H1 (cell line): Measurements from ENCODE around the gene NOC2L. TPM values are rescaled to one million over a fixed set of nuclear protein-coding genes. Genes with fewer than 3 reads are reported as not detected.

Source experiments
- CTCF ChIA-PET: fragments of 300-600 bp; sonication (Branson Sonifier 250); formaldehyde crosslinking; loops from one replicate; lab custom pipeline; 2021; ENCODE audit not compliant: partially characterized antibody; lab: Charles Lee
- POLR2A ChIA-PET: fragments of 300-600 bp; sonication (Branson Sonifier 250); formaldehyde crosslinking; loops from one replicate; lab custom pipeline; 2021; ENCODE audit warnings: inconsistent platforms; ENCODE audit not compliant: partially characterized antibody; lab: Charles Lee
- DNase-seq, 2 experiments: peaks; one replicate each; pipeline versions ENCODE4 v3.0.0 to v3.0.0-alpha.2; 2010 to 2022; ENCODE audit warnings: low spot score in 2 of 2, low read depth in 1 of 2, mixed read lengths in 1 of 2
- FAIRE-seq: peaks from 2 replicates; lab custom pipeline; 2011; peaks lifted over from hg19 to GRCh38; lab: Jason Lieb, UNC
- H2AFZ ChIP-seq: 2 replicates; pipeline ENCODE4 v1.8.1; 2012; ENCODE audit warnings: low read length, inconsistent platforms
- H2AK5ac ChIP-seq: 2 replicates; pipeline ENCODE4 v1.6.1; 2013; ENCODE audit warnings: low read depth, low read length
- H2BK120ac ChIP-seq: replicated peaks from 2 replicates; pipeline ENCODE3; 2013; ENCODE audit warnings: low read depth, low read length, inconsistent platforms
- H2BK12ac ChIP-seq: 2 replicates; pipeline ENCODE4 v1.6.1; 2013; ENCODE audit warnings: low read depth, low read length
- H2BK15ac ChIP-seq: 2 replicates; pipeline ENCODE4 v1.6.1; 2013; ENCODE audit warnings: low read length
- H2BK20ac ChIP-seq: 2 replicates; pipeline ENCODE4 v1.6.1; 2013; ENCODE audit warnings: low read length
- H2BK5ac ChIP-seq: 2 replicates; pipeline ENCODE4 v1.6.1; 2013; ENCODE audit warnings: low read depth, low read length
- H3K14ac ChIP-seq: 2 replicates; pipeline ENCODE4 v1.6.1; 2013; ENCODE audit warnings: inconsistent platforms; ENCODE audit not compliant: insufficient read length
- H3K18ac ChIP-seq: 2 replicates; pipeline ENCODE4 v1.6.1; 2013; ENCODE audit warnings: low read length; ENCODE audit errors: extremely low read depth
- H3K23ac ChIP-seq: 2 replicates; pipeline ENCODE4 v1.6.1; 2013; ENCODE audit warnings: inconsistent platforms; ENCODE audit not compliant: insufficient read length
- H3K23me2 ChIP-seq: 2 replicates; pipeline ENCODE4 v1.6.1; 2013; ENCODE audit warnings: low read depth, low read length
- H3K27ac ChIP-seq: 2 replicates; pipeline ENCODE4 v1.6.1; 2011; ENCODE audit warnings: low read depth, low read length, inconsistent platforms
- H3K27me3 ChIP-seq, 4 experiments: replicated peaks in 1 of 4; 1 replicate in 1 of 4; 2 replicates in 3 of 4; pipeline versions ENCODE4 v1.6.1 to v1.8.1; 2011 to 2013; ENCODE audit warnings: low read length in 3 of 4, mild to moderate bottlenecking in 3 of 4, inconsistent platforms in 2 of 4, mixed read lengths in 2 of 4, moderate library complexity in 1 of 4; ENCODE audit not compliant: control insufficient read depth in 3 of 4, insufficient read depth in 3 of 4; ENCODE audit errors: extremely low read depth in 1 of 4
- H3K36me3 ChIP-seq, 4 experiments: 2 replicates each; pipeline versions ENCODE4 v1.6.1 to v1.8.1; 2011 to 2013; ENCODE audit warnings: mild to moderate bottlenecking in 4 of 4, low read length in 3 of 4, moderate library complexity in 2 of 4, control low read depth in 1 of 4, inconsistent platforms in 1 of 4; ENCODE audit not compliant: insufficient read depth in 4 of 4, control insufficient read depth in 2 of 4
- H3K4ac ChIP-seq: replicated peaks from 2 replicates; pipeline ENCODE3; 2013; ENCODE audit warnings: low read length, low read depth, mixed read lengths, inconsistent platforms; ENCODE audit not compliant: insufficient read length
- H3K4me1 ChIP-seq, 4 experiments: replicated peaks in 1 of 4; 1 replicate in 1 of 4; 2 replicates in 3 of 4; pipeline versions ENCODE4 v1.6.1 to v1.8.1; 2011 to 2013; ENCODE audit warnings: low read length in 3 of 4, inconsistent platforms in 2 of 4, mixed read lengths in 1 of 4; ENCODE audit not compliant: insufficient read depth in 4 of 4, control insufficient read depth in 3 of 4
- H3K4me2 ChIP-seq, 2 experiments: 2 replicates each; pipeline versions ENCODE4 v1.6.1 to v1.8.1; 2011 to 2013; ENCODE audit warnings: low read depth in 2 of 2, low read length in 2 of 2, control low read depth in 1 of 2, inconsistent platforms in 1 of 2, mild to moderate bottlenecking in 1 of 2; ENCODE audit not compliant: insufficient read depth in 1 of 2
- H3K4me3 ChIP-seq, 4 experiments: fragments of 200-600, 300-600 bp in 1 of 4; sonication (generic), shearing (Covaris generic), sonication (Bioruptor Twin) in 1 of 4; 2 replicates each; pipeline versions ENCODE4 v1.5.1 to v1.8.1; 2011 to 2016; ENCODE audit warnings: low read length in 4 of 4, low read depth in 3 of 4, control low read depth in 2 of 4, inconsistent platforms in 2 of 4, mild to moderate bottlenecking in 2 of 4, mixed read lengths in 1 of 4, moderate library complexity in 1 of 4; ENCODE audit not compliant: insufficient read depth in 2 of 4; ENCODE audit errors: extremely low read depth in 1 of 4
- H3K56ac ChIP-seq: replicated peaks from 2 replicates; pipeline ENCODE3; 2013; ENCODE audit warnings: low read depth, mild to moderate bottlenecking, mixed read lengths, low read length, inconsistent platforms; ENCODE audit not compliant: insufficient read length
- H3K79me1 ChIP-seq: 2 replicates; pipeline ENCODE4 v1.6.1; 2013; ENCODE audit warnings: low read depth, low read length, control low read depth
- H3K79me2 ChIP-seq, 2 experiments: 2 replicates each; pipeline versions ENCODE4 v1.6.1 to v1.8.1; 2012 to 2013; ENCODE audit warnings: low read length in 2 of 2, mild to moderate bottlenecking in 2 of 2, inconsistent platforms in 1 of 2; ENCODE audit not compliant: insufficient read depth in 2 of 2, control insufficient read depth in 1 of 2
- H3K9ac ChIP-seq, 4 experiments: replicated peaks in 1 of 4; 1 replicate in 1 of 4; 2 replicates in 3 of 4; pipeline versions ENCODE4 v1.6.1 to v1.8.1; 2011 to 2013; ENCODE audit warnings: low read depth in 3 of 4, low read length in 3 of 4, control low read depth in 2 of 4, mild to moderate bottlenecking in 2 of 4, moderate library complexity in 2 of 4, inconsistent platforms in 1 of 4; ENCODE audit errors: extremely low read depth in 1 of 4
- H3K9me3 ChIP-seq, 2 experiments: 2 replicates each; pipeline versions ENCODE4 v1.6.1 to v1.8.1; 2012 to 2013; ENCODE audit warnings: mild to moderate bottlenecking in 2 of 2, moderate library complexity in 2 of 2, control low read depth in 1 of 2, inconsistent platforms in 1 of 2, low read depth in 1 of 2, low read length in 1 of 2, mixed read lengths in 1 of 2; ENCODE audit not compliant: insufficient read depth in 2 of 2
- H4K20me1 ChIP-seq, 2 experiments: replicated peaks in 1 of 2; 2 replicates each; pipeline versions ENCODE3 to v1.8.1; 2011 to 2013; ENCODE audit warnings: inconsistent platforms in 2 of 2, low read length in 2 of 2, mild to moderate bottlenecking in 1 of 2; ENCODE audit not compliant: insufficient read depth in 2 of 2, control insufficient read depth in 1 of 2
- H4K5ac ChIP-seq: 2 replicates; pipeline ENCODE4 v1.6.1; 2013; ENCODE audit warnings: low read length, low read depth, mixed read lengths, inconsistent platforms; ENCODE audit not compliant: insufficient read length
- H4K8ac ChIP-seq: 2 replicates; pipeline ENCODE4 v1.8.0; 2013; ENCODE audit warnings: mild to moderate bottlenecking, moderate library complexity, low read length, inconsistent platforms; ENCODE audit not compliant: insufficient read depth; ENCODE audit errors: extremely low read depth
- H4K91ac ChIP-seq: replicated peaks from 2 replicates; pipeline ENCODE3; 2013; ENCODE audit warnings: low read length, mixed read lengths, inconsistent platforms; ENCODE audit not compliant: insufficient read length
- BRCA1 ChIP-seq: IDR thresholded peaks from 2 replicates; pipeline ENCODE4 v1.6.1; 2012; ENCODE audit warnings: low read depth, low read length, improper control_type of control experiment
- CBX8 ChIP-seq: fragments of 300-800, 300-1000 bp; sonication (generic); IDR thresholded peaks from 2 replicates; pipeline ENCODE4 v1.7.1; 2016; ENCODE audit warnings: low read depth, low read length, borderline replicate concordance
- CREB1 ChIP-seq: IDR thresholded peaks from 2 replicates; pipeline ENCODE4 v1.6.1; 2012; ENCODE audit warnings: inconsistent platforms
- KDM1A ChIP-seq: fragments of 200-600, 300-600 bp; sonication (generic); IDR thresholded peaks from 2 replicates; pipeline ENCODE4 v1.7.1; 2016; ENCODE audit warnings: mild to moderate bottlenecking, low read length, borderline replicate concordance
- NANOG ChIP-seq: IDR thresholded peaks from 2 replicates; pipeline ENCODE4 v1.6.1; 2011; ENCODE audit warnings: low read length, low read depth, mild to moderate bottlenecking, inconsistent platforms; ENCODE audit not compliant: insufficient read depth, poor library complexity, severe bottlenecking
- PHF8 ChIP-seq: fragments of 200-600 bp; sonication (generic); conservative IDR thresholded peaks from 2 replicates; pipeline ENCODE4 v1.7.1; 2012; ENCODE audit warnings: low read depth, mild to moderate bottlenecking, inconsistent platforms, low read length, moderate library complexity
- POLR2AphosphoS5 ChIP-seq: IDR thresholded peaks from 2 replicates; pipeline ENCODE4 v1.6.1; 2011; ENCODE audit warnings: low read depth, low read length
- POU5F1 ChIP-seq: IDR thresholded peaks from 2 replicates; pipeline ENCODE4 v1.6.1; 2011; ENCODE audit warnings: low read depth, mild to moderate bottlenecking, low read length, moderate library complexity
- RAD21 ChIP-seq, 2 experiments: IDR thresholded peaks in 1 of 2; conservative IDR thresholded peaks in 1 of 2; 2 replicates each; pipeline ENCODE4 v1.6.1; 2011; ENCODE audit warnings: low read depth in 2 of 2, low read length in 2 of 2, improper control_type of control experiment in 1 of 2, inconsistent platforms in 1 of 2, mild to moderate bottlenecking in 1 of 2, moderate library complexity in 1 of 2
- SIRT6 ChIP-seq: IDR thresholded peaks from one replicate; pipeline ENCODE4 v1.7.1; 2012; ENCODE audit warnings: low read length, inconsistent platforms
- SRF ChIP-seq: IDR thresholded peaks from 2 replicates; pipeline ENCODE4 v1.6.1; 2011; ENCODE audit warnings: mild to moderate bottlenecking, low read depth, low read length, moderate library complexity
- WGBS, 2 experiments: shearing (Covaris generic) in 1 of 2; methylation state at CpG; one replicate each; pipeline versions ENCODE4 v1.1.6 to v1.1.7; 2013 to 2015; ENCODE audit warnings: low lambda C conversion rate in 2 of 2, mixed read lengths in 2 of 2, inconsistent platforms in 1 of 2, low coverage in 1 of 2, missing lambda C conversion rate in 1 of 2; ENCODE audit not compliant: insufficient replicate concordance in 2 of 2, insufficient coverage in 1 of 2, insufficient read length in 1 of 2; ENCODE audit errors: extremely low coverage in 1 of 2, missing lambda C conversion rate in 1 of 2; 5-methylcytosine and 5-hydroxymethylcytosine counted together
- polyA plus RNA-seq, 7 experiments: library from polyadenylated mRNA; depleted of rRNA in 3 of 7; stranded (reverse) in 5 of 7; unstranded in 2 of 7; fragments of >200 nt in 5 of 7; fragments of 200-250 nt in 2 of 7; gene quantifications; 1 replicate in 5 of 7; 2 replicates in 1 of 7; 4 replicates in 1 of 7; pipeline versions ENCODE4 v1.2.1 to v1.2.3, GENCODE V29; 2011 to 2013; ENCODE audit warnings: missing spikeins in 2 of 7, mixed read lengths in 2 of 7
- total RNA-seq: library from RNA; stranded (reverse); fragmentation: NEBNext Ultra II Directional; extraction: Animal tissue kit (Norgen Biotek cat#: 25700); gene quantifications from 2 replicates; pipeline ENCODE4 v1.2.1, GENCODE V29; 2021

Gene NOC2L
- total and polyA plus RNA-seq, 2 of the 8 experiments (the other 6 are each of a cell fraction or from before 2014, with no cell fraction given) = 74.7 to 130 TPM

DNA sequence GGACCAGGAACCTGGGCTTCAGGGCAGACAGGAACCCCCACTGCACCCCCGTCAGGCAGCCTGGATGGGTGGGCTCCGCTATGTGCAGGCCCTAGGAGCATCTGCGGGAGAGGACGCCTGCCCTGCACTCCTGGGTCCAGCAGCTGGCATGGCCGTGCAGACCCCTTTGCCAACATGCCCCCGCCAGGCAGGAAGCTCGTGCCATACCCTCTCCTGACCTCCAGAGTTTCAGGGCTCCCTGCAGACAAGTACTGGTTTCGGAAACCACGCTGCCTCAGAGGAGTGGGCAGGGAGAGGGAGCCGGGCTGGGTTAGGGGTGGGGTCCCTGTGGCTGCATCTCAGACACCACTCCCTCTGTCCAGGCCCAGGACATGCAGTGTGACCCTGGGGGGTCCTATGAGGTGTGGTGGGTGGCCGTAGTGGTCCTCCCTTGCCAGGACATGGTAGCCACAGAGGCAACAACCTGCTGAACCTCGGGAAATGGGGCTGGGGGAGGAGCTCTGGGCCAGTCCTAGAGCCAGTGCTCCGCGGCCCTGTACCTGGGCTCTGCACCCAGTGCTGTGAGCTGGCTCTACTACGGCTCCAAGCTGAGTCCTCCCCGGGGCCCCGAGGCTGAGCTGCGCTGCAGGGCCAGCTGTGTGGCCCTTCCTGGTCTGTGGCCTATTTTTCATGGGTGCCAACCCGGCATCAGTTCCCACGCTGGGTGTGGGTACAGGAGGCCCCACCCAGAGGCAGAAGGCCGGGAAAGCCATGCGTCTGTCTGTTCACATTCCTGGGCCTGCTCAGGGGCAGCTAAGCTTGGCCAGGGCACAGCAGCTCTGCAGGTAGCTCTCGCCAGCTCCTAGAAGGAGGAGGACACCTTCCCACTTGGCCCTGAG is 8.6 kb upstream of the NOC2L start:
- Histone ChIP-seq H3K18ac (no peak overlapping the region), H3K9me3 (no peaks in the 10 kb centered on the region), H2AK5ac (no peak overlapping the region), H3K79me2 (peaks cover 0 to 3% of the 10 kb centered on the region in 2 experiments; a peak in 1 of 4 replicates), H2BK120ac (no peak overlapping the region), H3K14ac (no peak overlapping the region), H2BK15ac (0 out of 2 replicates have a peak overlapping the region, but pooled peaks have one; percentile 92), H2BK12ac (peak overlapping the region; percentile 84; the same call in 1 of the 2 replicates), H3K9ac (no peak overlapping the region), H2BK20ac (no peak overlapping the region), H3K23ac (no peak overlapping the region), H4K5ac (no peak overlapping the region), H4K20me1 (peaks cover 0 to 29% of the 10 kb centered on the region in 2 experiments), H3K56ac (no peak overlapping the region), H3K23me2 (peaks cover 10% of the 10 kb centered on the region; the same call in 1 of the 2 replicates), H3K4me2 (peak overlapping the region in 1 of 2 experiments; percentile 83; a peak in 2 of 4 replicates), H3K79me1 (no peaks in the 10 kb centered on the region; the same call in 1 of the 2 replicates), H2BK5ac (0 out of 2 replicates have a peak overlapping the region, but pooled peaks have one; percentile 24), H3K4me3 (peak overlapping the region in 1 of 4 experiments; percentile 70; a peak in 1 of 8 replicates), H3K4ac (no peak overlapping the region), H3K4me1 (peaks cover 0 to 13% (median 6%) of the 10 kb centered on the region in 4 experiments; a peak in 5 of 7 replicates), H2AFZ (no peak overlapping the region), H3K27me3 (peaks cover 11 to 63% (median 54%) of the 10 kb centered on the region in 4 experiments), H3K27ac (no peak overlapping the region), H3K36me3 (peaks cover 0 to 13% (median 7%) of the 10 kb centered on the region in 4 experiments; a peak in 6 of 8 replicates), H4K8ac (no peak overlapping the region), H4K91ac (no peak overlapping the region)
- FAIRE-seq = no peak
- DNase-seq = no peak
- ChIA-PET CTCF (interaction anchor here (0.7 to 1.1 kb wide), 3 partner anchors 30 to 51 kb away, joined by 3 read pairs; no protein-coding TSS in a partner anchor), POLR2A (interaction anchor here (0.7 to 2.2 kb wide), 10 partner anchors 9 to 97 kb away, joined by 3 to 11 read pairs (median 3); partner anchors contain the start of gene NOC2L)
- 86% methylated on average over 23 of the region's 23 CpGs; no CpG with 5 or more reads in 1 of the 2 experiments for WGBS, 2 experiments
- TF ChIP-seq POLR2AphosphoS5 (no peak), BRCA1 (no peak), PHF8 (no peak), POU5F1 (no peak), SIRT6 (no peak), CBX8 (no peak), KDM1A (no peak), CREB1 (no peak), NANOG (no peak), SRF (no peak), RAD21 (IDR thresholded peaks at IDR 0.05 in 1 of 2, conservative IDR thresholded peaks at IDR 0.05 in 1 of 2; ENCODE audit: low read depth in 2 of 2, low read length in 2 of 2) (no peak)
